Caco-2 (cell line): Measurements from ENCODE around the gene RBM17. TPM values are rescaled to one million over a fixed set of nuclear protein-coding genes. Genes with fewer than 3 reads are reported as not detected.

Experiments
- BruUV-seq: library from RNA; stranded (reverse); fragments of 400-500 nt; replicated peaks from 2 replicates; lab custom pipeline; 2021; lab: Mats Ljungman, UMichigan
- CTCF ChIA-PET: fragments of 300-600 bp; sonication (Branson Sonifier 250); formaldehyde crosslinking; loops from one replicate; lab custom pipeline; 2022; ENCODE audit warnings: antibody characterized with exemption; lab: Charles Lee
- POLR2A ChIA-PET: fragments of 300-600 bp; sonication (Branson Sonifier 250); formaldehyde crosslinking; loops from one replicate; lab custom pipeline; 2022; ENCODE audit warnings: antibody characterized with exemption; lab: Charles Lee
- DNase-seq, 2 experiments: peaks; one replicate each; pipeline versions ENCODE4 v3.0.0 to v3.0.0-alpha.2; 2020 to 2022
- H3K27me3 ChIP-seq: replicated peaks from 2 replicates; pipeline ENCODE4 v1.6.0; 2011; ENCODE audit warnings: low read length; ENCODE audit not compliant: control insufficient read depth, insufficient read depth
- H3K36me3 ChIP-seq: 2 replicates; pipeline ENCODE4 v1.5.1; 2011; ENCODE audit warnings: low read length; ENCODE audit not compliant: control insufficient read depth, insufficient read depth
- H3K4me1 ChIP-seq: fragments of 250-450 bp; sonication (Bioruptor Pico); 2 replicates; pipeline ENCODE4 v1.5.1; 2020; ENCODE audit warnings: mild to moderate bottlenecking
- H3K4me3 ChIP-seq: 2 replicates; pipeline ENCODE4 v1.5.1; 2011; ENCODE audit warnings: low read depth, mild to moderate bottlenecking, control low read depth, low read length
- H3K9me3 ChIP-seq: fragments of 250-450 bp; sonication (Bioruptor Pico); 2 replicates; pipeline ENCODE4 v1.5.1; 2020; ENCODE audit warnings: mild to moderate bottlenecking, moderate library complexity
- H3K27ac Mint-ChIP-seq: one replicate; pipeline ENCODE4 v1.8.0; 2022; ENCODE audit warnings: mixed read lengths; ENCODE audit not compliant: unreplicated experiment
- H3K27me3 Mint-ChIP-seq: one replicate; pipeline ENCODE4 v1.8.0; 2022; ENCODE audit warnings: mixed read lengths; ENCODE audit not compliant: insufficient read depth, unreplicated experiment
- H3K36me3 Mint-ChIP-seq: one replicate; pipeline ENCODE4 v1.8.0; 2022; ENCODE audit warnings: mild to moderate bottlenecking, mixed read lengths; ENCODE audit not compliant: insufficient read depth, unreplicated experiment
- H3K4me1 Mint-ChIP-seq: one replicate; pipeline ENCODE4 v1.8.0; 2022; ENCODE audit warnings: low read depth, mixed read lengths; ENCODE audit not compliant: unreplicated experiment
- H3K4me3 Mint-ChIP-seq: one replicate; pipeline ENCODE4 v1.8.0; 2022; ENCODE audit warnings: mild to moderate bottlenecking, moderate library complexity, mixed read lengths; ENCODE audit not compliant: unreplicated experiment
- H3K9me3 Mint-ChIP-seq: one replicate; pipeline ENCODE4 v1.8.0; 2022; ENCODE audit warnings: mixed read lengths; ENCODE audit not compliant: unreplicated experiment
- CTCF ChIP-seq, 2 experiments: fragments of 200-600 bp in 1 of 2; IDR thresholded peaks; 1 replicate in 1 of 2; 2 replicates in 1 of 2; pipeline versions ENCODE4 v1.5.1 to v1.8.0; 2011 to 2022; ENCODE audit warnings: antibody characterized with exemption in 1 of 2, control low read depth in 1 of 2, inconsistent platforms in 1 of 2, low read depth in 1 of 2, low read length in 1 of 2, mild to moderate bottlenecking in 1 of 2, moderate library complexity in 1 of 2; ENCODE audit not compliant: insufficient read depth in 1 of 2, severe bottlenecking in 1 of 2, unreplicated experiment in 1 of 2
- intact Hi-C: fragments of 100-400 bp; cut with micrococcal nuclease; formaldehyde crosslinking; loops from one replicate; pipeline ENCODE4 v1.10.0; 2022; ENCODE audit not compliant: unreplicated experiment
- total RNA-seq: library from RNA; stranded (reverse); gene quantifications from 2 replicates; pipeline ENCODE4 v1.2.3, GENCODE V29; 2022

RBM17 gene
- total RNA-seq, 1 experiment from 2014 or later, result 290 TPM

DNA sequence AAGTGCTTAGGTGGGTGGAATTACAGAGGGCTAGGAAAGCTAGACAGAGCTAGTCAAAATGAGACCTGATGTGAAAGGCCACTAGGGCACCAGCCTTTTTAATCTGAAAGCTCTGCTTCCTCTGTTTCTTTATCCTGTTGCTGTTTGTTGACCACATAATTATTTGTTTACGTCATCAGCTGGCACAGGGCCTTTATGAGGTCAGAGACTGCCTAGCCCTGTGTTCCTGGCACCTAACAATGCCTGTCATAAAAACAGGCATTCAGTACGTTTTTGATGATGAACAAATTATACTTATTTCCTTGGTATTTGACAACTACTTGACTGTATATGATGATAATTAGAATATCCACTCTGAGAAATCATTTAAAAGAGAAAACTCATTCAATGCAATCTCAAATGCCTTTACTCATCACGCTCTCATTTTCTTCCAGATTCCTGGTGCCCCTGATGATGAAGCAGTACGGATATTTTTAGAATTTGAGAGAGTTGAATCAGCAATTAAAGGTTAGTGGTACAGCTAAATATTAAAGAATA is 26.0 kb downstream of the RBM17 start:
- Mint-ChIP-seq H3K4me1 (no peaks in the 10 kb centered on the region), H3K27ac (no peak overlapping the region), H3K4me3 (no peak overlapping the region), H3K27me3 (no peaks in the 10 kb centered on the region), H3K9me3 (no peaks in the 10 kb centered on the region), H3K36me3 (peaks cover 86% of the 10 kb centered on the region)
- DNase-seq, result no peak
- Histone ChIP-seq H3K36me3 (peaks cover 17% of the 10 kb centered on the region), H3K9me3 (no peaks in the 10 kb centered on the region), H3K27me3 (no peaks in the 10 kb centered on the region), H3K4me1 (no peaks in the 10 kb centered on the region), H3K4me3 (no peak overlapping the region)
- intact Hi-C loops, result no loop called here
- TF ChIP-seq CTCF (IDR thresholded peaks at IDR 0.05; ENCODE audit: insufficient read depth in 1 of 2, low read depth in 1 of 2, low read length in 1 of 2, severe bottlenecking in 1 of 2, unreplicated experiment in 1 of 2), result no peak
- ChIA-PET POLR2A (no interaction called here), CTCF (no interaction called here)
- BruUV-seq, result no TSS peak

DNA sequence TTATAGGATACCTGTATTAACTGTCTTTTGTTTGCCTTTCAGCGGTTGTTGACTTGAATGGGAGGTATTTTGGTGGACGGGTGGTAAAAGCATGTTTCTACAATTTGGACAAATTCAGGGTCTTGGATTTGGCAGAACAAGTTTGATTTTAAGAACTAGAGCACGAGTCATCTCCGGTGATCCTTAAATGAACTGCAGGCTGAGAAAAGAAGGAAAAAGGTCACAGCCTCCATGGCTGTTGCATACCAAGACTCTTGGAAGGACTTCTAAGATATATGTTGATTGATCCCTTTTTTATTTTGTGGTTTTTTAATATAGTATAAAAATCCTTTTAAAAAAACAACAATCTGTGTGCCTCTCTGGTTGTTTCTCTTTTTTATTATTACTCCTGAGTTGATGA is 26.6 kb downstream of the RBM17 start:
- Histone ChIP-seq H3K4me3 (no peak overlapping the region), H3K27me3 (no peaks in the 10 kb centered on the region), H3K4me1 (no peaks in the 10 kb centered on the region), H3K9me3 (no peaks in the 10 kb centered on the region), H3K36me3 (peaks cover 13% of the 10 kb centered on the region)
- ChIA-PET CTCF (no interaction called here), POLR2A (no interaction called here)
- no peak for TF ChIP-seq CTCF (IDR thresholded peaks at IDR 0.05; ENCODE audit: insufficient read depth in 1 of 2, low read depth in 1 of 2, low read length in 1 of 2, severe bottlenecking in 1 of 2, unreplicated experiment in 1 of 2)
- Mint-ChIP-seq H3K4me1 (no peaks in the 10 kb centered on the region), H3K36me3 (peaks cover 86% of the 10 kb centered on the region), H3K4me3 (no peak overlapping the region), H3K9me3 (no peaks in the 10 kb centered on the region), H3K27ac (no peak overlapping the region), H3K27me3 (no peaks in the 10 kb centered on the region)
- TSS peak; percentile 5 for BruUV-seq
- no peak for DNase-seq
- intact Hi-C loops, result no loop called here

DNA sequence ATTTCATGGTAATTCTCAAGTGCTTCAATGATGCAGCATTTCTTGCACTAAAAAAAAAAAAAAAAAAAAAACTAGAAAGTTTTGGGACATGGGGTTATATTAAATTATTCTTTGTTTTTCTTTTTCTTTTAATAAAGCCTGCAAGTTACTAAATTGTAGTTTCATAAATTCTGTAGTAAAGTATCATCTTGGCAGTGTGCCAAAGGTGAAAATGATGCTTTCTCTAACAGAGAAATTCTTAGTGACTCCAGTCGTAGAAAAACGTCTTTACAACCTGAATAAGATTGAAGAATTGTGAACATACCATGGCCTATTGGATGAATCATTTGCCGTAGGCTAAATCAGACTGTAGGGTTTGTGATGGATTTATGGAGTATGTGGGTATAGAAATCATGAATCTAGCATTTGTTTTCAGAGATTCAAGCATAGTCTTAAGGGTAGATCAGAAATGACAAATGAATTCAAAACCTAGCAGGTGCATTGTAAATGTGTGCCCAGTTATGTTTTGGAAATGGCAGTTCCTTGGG is 27.1 kb downstream of the RBM17 start:
- no TSS peak for BruUV-seq
- intact Hi-C loops, result no loop called here
- no peaks in the 10 kb centered on the region for H3K4me1 Mint-ChIP-seq
- H3K4me3 ChIP-seq, result no peak overlapping the region
- peaks cover 86% of the 10 kb centered on the region for H3K36me3 Mint-ChIP-seq
- no peak overlapping the region for H3K27ac Mint-ChIP-seq
- DNase-seq, result no peak
- no peaks in the 10 kb centered on the region for H3K9me3 Mint-ChIP-seq
- no peaks in the 10 kb centered on the region for H3K27me3 Mint-ChIP-seq
- H3K9me3 ChIP-seq, result no peaks in the 10 kb centered on the region
- CTCF ChIA-PET, result no interaction called here
- POLR2A ChIA-PET, result no interaction called here
- no peaks in the 10 kb centered on the region for H3K4me1 ChIP-seq
- TF ChIP-seq CTCF (IDR thresholded peaks at IDR 0.05; ENCODE audit: insufficient read depth in 1 of 2, low read depth in 1 of 2, low read length in 1 of 2, severe bottlenecking in 1 of 2, unreplicated experiment in 1 of 2), result no peak
- no peak overlapping the region for H3K4me3 Mint-ChIP-seq
- peaks cover 10% of the 10 kb centered on the region for H3K36me3 ChIP-seq
- no peaks in the 10 kb centered on the region for H3K27me3 ChIP-seq
